ENCODE results near the gene FGF23.

DNA sequence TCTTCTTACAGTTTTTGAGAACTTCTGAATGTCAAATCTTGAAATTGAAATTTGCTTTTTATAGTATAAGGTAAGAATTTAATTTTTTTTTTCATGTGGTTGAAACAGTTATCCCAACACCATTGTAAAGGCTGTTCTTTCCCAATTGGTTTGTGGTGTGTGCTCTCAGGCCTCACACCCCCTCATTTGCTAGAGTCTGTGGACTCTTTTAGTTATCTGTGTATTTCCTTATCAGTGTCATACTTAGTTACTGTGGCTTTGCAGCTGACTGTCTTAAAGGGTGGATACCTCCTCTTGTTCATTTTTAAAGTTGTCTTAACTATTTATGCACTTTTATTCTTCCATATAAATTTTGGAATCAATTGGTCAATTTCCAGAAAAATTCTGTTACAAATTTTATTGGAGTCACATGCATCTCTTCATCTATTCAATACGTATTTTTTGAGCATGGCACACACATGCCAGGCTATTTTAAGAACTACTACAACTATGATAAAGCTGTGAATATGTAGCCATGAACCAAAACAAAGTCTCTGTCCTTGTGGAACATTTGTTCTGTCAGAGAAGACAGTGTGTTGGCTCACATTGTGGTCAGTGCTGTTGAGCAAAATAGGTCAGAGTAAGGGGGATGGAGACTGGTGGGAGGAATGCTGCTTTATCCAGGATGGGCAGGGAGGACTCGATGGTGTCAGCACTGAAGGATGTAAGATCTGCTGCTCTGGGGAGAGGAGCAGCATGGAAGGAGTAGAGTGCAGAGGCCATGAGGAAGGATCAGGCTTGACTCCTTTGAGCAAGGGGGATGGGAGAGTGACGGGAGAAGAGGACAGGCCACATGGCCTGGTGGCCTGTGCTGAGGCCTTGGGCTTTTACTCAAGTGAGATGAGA, 24.1 kb downstream of the FGF23 start:
- TF ChIP-seq, protein P1, sequence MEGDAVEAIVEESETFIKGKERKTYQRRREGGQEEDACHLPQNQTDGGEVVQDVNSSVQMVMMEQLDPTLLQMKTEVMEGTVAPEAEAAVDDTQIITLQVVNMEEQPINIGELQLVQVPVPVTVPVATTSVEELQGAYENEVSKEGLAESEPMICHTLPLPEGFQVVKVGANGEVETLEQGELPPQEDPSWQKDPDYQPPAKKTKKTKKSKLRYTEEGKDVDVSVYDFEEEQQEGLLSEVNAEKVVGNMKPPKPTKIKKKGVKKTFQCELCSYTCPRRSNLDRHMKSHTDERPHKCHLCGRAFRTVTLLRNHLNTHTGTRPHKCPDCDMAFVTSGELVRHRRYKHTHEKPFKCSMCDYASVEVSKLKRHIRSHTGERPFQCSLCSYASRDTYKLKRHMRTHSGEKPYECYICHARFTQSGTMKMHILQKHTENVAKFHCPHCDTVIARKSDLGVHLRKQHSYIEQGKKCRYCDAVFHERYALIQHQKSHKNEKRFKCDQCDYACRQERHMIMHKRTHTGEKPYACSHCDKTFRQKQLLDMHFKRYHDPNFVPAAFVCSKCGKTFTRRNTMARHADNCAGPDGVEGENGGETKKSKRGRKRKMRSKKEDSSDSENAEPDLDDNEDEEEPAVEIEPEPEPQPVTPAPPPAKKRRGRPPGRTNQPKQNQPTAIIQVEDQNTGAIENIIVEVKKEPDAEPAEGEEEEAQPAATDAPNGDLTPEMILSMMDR (IDR thresholded peaks at IDR 0.05; ENCODE audit: borderline replicate concordance, extremely low read depth, low read length, poor library complexity, severe bottlenecking), result no peak
- TF ChIP-seq EZH2 (IDR thresholded peaks at IDR 0.05; ENCODE audit: borderline replicate concordance, low read depth, low read length, severe bottlenecking), result no peak
